Right kidney (tissue), 9 donors: ENCODE results near the gene VWA2.

ENCODE experiments used
- DNase-seq: peaks from one replicate; pipeline ENCODE4 v3.0.0-alpha.2; 2016
- long read RNA-seq, 8 donors: transcript quantifications; one replicate each; lab custom pipeline, GENCODE V29; 2026

Gene VWA2, protein sequence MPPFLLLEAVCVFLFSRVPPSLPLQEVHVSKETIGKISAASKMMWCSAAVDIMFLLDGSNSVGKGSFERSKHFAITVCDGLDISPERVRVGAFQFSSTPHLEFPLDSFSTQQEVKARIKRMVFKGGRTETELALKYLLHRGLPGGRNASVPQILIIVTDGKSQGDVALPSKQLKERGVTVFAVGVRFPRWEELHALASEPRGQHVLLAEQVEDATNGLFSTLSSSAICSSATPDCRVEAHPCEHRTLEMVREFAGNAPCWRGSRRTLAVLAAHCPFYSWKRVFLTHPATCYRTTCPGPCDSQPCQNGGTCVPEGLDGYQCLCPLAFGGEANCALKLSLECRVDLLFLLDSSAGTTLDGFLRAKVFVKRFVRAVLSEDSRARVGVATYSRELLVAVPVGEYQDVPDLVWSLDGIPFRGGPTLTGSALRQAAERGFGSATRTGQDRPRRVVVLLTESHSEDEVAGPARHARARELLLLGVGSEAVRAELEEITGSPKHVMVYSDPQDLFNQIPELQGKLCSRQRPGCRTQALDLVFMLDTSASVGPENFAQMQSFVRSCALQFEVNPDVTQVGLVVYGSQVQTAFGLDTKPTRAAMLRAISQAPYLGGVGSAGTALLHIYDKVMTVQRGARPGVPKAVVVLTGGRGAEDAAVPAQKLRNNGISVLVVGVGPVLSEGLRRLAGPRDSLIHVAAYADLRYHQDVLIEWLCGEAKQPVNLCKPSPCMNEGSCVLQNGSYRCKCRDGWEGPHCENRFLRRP
- long read RNA-seq, donor 1: 0 reads
- long read RNA-seq, donor 2: 0 reads
- long read RNA-seq, donor 3: 0 reads
- long read RNA-seq, donor 4: 0 reads
- long read RNA-seq, donor 5: 0 reads
- long read RNA-seq, donor 6, partial matches to known transcripts: 19 of 19 reads
- long read RNA-seq, donor 6, other reads (novel, unspliced or antisense): 0 of 19 reads
- long read RNA-seq, donor 7, partial matches to known transcripts: 24 of 24 reads
- long read RNA-seq, donor 7, other reads (novel, unspliced or antisense): 0 of 24 reads
- long read RNA-seq, donor 8: 0 reads

DNA sequence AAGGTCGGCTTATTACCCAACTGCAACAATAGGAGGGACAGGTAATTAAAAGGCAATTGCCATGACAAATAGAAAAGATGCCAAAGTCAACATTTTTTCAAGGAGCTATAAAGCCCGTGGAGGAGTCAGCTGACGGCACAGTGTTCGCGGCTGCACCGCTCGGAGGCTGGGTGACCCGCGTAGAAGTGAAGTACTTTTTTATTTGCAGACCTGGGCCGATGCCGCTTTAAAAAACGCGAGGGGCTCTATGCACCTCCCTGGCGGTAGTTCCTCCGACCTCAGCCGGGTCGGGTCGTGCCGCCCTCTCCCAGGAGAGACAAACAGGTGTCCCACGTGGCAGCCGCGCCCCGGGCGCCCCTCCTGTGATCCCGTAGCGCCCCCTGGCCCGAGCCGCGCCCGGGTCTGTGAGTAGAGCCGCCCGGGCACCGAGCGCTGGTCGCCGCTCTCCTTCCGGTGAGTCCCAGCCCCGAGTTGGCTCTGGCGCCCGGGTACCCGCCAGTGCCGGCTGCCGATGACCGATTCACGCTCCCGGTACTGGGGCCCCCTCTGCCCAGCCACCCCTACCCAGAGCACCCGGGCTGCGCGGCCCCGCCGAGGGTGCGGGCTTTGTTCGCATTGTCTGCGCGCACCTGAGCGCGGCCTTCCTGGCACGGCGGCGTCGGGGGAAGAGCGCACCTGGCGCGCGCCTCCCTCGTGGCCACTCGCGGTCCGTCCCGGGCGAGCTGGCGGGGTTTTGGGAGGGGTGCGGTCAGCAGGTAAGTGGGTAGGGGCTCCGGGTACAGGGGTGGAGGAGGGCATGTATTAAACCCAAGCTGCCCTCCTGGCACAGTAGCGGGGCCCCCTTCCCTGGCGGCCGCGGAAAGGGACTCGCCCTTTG, at the start of gene VWA2:
Gene VWA2 (plus strand): TSS at position 138 of the 877 bp plus-strand sequence. CDS start 9,460 bp downstream, outside the sequence.
- peak; percentile 81 for DNase-seq

DNA sequence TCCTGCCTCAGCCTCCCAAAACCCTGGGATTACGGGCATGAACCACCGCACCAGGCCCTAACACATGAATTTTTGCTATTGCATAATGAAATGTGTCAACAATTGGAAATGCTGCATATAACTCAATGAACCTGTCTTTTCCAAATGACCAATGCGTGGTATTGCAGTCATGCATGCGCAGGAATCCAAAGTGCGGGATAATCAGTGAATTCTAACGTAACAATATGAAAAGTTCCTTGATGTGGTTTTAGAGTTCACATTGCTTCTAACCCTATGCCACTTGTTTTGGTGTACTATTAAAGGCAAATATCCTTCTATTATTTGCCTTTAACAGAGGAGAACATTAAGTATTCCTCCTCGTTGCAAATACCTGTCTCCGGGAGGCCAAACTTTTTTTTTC, 49.4 kb upstream of the VWA2 start:
- no peak for DNase-seq

DNA sequence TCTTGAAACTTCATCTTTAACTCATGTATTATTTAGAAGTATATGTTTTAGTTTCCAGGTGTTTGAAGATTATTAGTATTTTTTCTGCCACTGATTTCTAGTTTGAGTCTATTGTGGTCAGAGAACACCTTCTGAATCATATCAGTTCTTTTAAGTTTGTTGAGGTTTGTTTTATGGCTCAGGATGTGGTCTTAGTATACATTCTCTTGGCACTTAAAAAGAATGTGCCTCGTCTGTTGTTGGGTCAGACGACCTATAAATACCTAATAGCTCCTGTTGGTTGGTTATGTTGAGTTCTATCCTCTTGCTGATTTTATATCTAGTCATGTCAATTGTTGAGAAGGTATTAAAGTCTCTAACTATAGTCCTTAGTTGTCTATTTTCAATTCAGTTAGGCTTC, 44.0 kb upstream of the VWA2 start:
- no peak for DNase-seq

DNA sequence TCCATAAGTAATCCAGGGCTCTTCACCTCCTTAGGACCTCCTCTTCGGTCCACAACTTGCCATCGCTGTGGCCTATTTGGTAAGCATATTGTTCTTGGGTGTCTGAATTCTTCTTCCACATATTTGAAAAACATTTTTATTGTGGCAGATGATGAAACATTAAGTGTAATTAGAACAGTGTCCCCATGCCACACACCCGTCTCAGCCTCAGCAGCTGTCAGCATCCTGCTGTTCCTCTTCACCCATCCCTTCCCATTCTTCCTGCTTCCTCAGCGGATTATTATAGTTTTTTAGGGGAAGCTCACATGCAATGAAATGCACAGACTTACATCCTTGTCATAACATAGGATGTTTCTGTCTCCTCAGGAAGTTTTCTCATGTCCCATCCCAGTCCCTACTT, 39.8 kb upstream of the VWA2 start:
- no peak for DNase-seq

DNA sequence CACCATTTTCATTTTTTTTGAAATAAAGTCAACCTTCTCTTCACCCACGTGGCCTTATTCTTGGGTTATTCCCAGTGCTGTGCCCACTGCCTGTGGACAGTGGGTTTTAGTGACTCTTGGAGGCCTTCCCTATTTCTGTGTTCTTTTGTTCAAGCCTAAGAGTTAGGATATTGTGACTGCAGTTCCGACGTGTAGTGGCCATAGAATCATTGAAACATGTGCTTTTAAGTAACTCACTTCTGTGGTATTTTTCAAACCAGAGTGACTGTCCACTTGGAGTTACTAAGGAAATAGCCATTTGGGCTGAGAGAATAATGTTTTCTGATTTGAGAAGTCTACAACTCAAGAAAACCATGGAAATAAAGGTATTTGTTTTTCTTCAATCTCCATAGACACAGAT, 36.2 kb upstream of the VWA2 start:
- DNase-seq: no peak

DNA sequence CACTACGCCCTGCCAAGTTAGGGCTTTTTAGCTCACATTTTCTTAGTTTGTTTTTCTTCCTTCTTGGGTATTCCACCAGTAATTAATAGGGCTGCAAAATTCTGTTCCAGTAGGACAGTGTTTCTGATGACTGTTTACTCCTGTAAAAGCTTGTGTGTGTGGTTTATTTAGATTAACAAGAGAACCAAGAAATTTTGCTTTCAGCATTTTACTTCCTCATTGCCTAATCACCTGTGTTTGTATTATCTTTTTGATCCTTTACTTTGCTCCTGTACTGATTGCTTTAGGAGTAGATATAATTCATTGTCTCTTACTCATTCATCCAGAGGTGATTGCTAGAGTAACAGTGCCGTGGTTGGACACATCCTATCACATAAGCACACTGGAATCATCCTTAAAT, 32.2 kb upstream of the VWA2 start:
- no peak for DNase-seq

DNA sequence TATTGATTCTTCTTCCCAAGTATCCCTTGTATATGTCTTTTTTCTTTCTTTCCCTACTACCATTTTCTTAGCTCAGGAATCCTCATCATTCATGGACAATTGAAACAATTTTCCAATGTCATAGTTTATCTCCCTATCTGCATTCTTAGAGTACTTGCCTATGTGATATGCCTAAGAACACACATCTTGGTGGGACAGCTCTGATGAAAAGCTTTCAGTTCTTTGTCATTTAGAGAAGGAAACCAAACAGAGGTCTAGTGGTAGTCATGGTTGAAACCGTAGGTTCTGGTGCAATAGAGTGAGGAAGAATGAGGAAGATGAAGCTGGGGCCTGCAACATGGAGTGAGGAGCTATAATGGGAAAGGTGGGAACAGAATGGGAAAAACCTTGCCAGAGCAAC, 31.7 kb upstream of the VWA2 start:
- DNase-seq: no peak

DNA sequence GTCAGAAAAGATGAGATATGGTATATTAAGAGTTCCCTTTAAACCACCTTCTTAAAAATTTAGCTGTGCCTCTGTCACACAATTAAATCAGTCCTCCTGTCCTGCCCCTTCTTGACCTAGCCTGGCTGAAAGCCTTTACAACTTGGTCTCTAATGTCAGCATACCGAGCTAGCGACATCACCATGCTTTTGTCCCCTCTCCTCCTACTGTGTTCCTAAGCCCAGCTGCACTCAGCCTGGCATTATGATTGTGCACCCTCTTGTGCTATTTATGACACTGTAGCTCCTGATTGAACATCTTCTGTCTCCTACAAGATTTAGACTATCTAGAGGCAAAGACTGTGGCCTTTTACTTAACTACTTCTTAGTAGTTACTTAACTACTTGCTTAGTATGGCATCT, 30.7 kb upstream of the VWA2 start:
- DNase-seq: no peak

DNA sequence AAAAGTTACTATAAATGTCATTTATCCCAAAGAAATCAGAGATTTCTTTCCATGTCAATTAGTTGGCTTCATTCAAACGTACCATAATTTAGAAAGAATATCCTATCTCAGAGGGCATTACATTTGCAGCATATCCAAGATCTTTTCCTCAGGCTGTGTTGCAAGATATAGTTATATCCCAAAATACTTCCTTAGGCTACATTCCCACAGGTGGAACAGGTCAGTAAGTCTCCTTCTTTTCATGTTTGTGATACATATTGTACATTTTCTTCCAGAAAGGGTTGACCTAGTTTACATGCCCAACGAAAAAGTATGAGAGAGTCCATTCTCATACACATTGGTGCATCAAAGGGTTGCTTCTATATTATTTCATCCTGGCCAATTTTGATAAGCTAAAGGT, 26.9 kb upstream of the VWA2 start:
- no peak for DNase-seq

DNA sequence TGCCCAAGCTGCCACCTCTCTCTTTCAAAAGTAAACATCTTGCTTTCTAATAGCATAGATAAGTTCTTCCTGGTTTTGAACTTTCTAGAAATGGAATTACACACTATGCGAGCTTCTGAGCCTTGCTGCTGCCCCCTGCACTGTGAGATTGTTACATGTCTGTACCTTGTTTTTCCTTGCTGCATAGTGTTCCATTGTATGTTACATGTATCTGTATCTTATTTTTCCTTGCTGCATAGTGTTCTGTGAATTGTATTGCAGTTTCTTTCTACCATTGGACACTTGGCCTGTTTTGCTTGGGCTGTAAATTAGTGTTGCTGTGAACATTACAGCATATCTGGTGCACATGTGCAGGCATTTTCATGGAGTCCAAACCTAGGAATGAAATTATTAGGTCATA, 24.0 kb upstream of the VWA2 start:
- DNase-seq: no peak

DNA sequence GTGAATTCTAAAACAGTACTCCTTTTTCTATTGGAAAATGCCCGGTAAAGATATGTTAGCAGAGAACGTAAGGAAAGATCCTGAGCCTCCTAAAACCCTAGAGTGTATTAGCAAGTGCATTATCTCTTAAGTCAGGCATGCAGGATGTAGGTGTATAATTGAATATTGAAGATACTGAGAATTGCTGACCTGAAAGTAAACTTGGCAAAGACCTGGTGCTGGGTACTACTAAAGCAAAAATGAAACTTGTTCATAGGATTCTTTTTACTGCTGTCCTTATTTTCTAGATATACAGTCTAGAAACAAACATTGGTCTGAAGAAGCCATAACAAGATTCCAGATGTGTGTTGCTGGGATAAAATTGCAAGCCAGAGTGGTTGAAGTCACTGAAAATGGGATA, 18.8 kb upstream of the VWA2 start:
- no peak for DNase-seq

DNA sequence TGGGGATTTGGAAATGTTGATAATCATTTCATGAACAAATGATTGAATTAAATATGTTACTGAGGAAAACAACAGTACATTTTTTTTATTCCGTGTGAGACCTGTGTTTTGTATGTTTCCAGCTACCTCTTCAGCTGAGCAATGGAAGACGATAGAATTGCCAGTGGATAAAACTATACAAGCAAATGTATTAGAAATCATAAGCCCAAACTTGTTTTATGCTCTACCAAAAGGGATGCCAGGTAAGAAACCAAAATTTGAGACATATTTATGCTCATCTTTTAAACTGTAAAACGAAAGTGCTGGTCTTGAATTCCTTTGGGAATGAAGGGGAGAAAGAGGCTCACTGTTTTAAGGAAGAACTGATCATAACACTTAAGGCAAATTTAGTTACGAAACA, 17.8 kb upstream of the VWA2 start:
- DNase-seq: no peak

DNA sequence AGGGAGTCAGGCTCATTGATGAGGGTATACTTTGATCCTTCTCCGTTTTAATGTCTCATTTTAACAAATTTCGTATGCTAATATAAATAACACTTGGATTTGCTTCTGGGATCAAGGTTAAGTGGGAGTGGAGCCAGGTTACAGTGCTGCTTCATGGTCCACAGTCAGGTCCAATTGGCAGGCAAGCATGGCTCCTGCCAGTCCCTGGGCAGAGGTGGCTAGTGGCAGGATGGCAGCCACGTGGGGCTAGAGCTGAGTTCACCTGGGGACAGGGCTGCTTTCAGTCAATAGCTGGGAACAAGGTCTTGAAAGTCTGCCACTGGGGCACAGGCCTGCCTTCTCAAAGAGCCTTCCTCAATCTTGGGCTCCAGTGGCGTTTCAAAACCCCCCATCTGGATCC, 16.0 kb upstream of the VWA2 start:
- no peak for DNase-seq

DNA sequence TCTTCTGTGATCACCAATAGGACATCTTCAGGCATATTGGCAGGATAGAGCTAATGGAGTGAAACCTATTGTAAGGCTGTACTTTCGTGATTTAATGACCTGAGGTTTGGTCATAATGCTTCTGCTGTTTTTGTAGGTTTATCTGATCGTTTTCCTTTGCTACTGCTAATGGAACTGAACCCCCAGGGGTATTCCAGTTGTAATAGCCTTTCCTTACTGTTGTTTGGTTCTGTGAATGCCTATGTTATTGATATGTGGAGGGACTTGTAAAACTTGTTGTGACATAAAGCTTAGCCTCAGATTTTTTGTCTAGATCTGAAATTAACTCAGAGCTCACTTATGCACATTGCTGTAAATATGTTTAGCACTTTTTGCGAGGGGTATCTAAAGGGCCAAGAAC, 10.9 kb upstream of the VWA2 start:
- DNase-seq: no peak

DNA sequence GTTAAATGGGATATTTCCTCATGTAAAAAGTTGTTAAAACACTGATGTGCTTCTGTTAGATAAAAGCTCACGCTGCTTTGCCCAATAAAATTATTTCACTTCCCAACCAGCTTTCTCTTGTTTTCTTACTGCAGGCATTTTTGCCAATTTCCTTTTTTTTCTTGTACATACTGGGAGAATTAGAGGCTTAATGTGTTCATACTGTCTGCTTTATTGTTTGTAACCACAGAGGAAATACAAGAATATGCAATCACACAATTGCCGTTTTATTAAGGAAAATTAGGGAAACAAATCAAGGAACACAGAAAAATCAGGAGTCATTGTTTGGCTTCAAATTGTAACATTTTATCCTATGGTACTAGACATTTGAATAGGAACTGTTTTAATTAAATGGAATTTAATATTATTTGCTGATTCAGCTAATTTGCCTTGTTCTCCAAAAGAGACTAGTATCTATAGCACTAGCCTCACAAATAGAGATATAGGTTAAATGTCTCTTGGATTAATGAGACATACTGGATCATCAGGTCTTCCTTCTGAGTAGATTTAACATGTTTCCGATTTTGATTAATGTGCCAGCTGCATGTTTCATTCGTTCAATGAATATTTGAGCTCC, 6.4 kb upstream of the VWA2 start:
- DNase-seq: no peak

DNA sequence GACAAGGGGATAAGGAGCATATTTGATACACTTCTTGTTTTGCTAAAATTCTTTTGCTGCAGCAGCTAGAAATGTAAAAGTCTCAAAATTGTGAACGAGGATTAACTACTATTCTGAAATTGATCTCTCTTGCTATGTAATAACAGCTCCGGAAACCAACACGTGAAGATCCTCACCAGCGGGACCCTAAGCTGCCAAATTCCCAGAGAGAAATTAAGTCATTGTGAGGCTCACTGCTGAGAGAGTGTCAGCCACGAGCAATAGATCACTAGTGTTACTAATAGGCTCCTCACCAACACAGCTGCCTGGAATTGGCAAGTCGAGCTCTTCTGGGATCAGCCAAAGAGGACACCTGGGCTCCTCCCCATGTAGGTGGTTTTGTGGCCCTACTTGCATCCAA, 5.6 kb upstream of the VWA2 start:
- DNase-seq: no peak

DNA sequence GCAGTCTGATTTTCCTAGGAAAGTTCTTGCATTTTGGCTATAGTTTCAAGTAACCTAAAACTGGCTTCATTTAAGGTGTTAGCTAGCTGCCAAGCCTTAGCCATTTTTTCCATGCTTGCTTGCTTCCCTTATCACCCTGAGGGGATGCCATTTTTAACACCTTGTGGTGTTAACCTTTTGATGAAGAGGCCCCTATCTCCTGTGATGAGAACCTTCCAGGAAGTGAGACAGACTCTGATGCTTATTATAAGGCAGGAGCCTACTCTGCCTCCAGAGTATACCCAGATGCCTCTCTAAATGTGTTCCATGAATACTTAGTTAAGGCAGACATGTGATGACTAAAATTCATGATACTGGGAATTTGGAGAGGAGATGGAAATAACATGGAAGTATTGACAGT, 4.9 kb upstream of the VWA2 start:
- no peak for DNase-seq

DNA sequence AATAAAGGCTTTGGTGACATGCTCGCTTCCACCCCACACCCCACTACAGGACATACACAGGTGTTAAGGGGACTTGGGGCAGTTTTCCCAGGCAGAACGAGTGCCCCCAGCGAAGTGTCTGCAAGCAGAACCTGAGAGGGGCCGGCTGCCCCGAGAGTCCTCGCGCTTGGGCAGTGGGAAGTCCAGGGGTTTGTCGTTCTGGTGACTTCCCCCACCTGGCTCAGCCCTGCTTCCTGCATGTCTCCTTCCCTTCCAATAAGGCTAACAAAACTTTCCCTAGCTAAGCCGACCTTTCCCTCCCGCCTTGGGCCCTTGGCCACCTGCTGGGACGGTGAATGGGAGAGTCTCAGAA, 916 bp downstream of the VWA2 start:
- DNase-seq: peak; percentile 41

DNA sequence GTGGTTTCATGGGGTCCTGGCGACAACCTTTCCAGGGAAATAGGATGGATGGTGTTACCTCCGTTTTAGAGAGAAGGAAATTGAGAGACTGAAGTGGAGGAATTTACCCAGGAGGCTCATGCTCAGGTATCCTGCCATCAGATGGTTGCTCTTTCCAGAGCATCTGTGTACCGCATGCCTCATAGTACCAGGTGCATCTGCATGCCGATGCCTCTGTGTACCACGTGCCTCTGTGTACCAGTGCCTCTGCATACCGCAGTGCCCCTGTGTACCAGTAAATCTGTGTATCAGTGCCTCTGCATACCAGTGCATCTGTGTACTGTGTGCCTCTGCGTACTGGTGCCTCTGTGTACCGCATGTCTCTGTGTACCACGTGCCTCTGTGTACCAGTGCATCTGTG, 3.2 kb downstream of the VWA2 start:
- no peak for DNase-seq

DNA sequence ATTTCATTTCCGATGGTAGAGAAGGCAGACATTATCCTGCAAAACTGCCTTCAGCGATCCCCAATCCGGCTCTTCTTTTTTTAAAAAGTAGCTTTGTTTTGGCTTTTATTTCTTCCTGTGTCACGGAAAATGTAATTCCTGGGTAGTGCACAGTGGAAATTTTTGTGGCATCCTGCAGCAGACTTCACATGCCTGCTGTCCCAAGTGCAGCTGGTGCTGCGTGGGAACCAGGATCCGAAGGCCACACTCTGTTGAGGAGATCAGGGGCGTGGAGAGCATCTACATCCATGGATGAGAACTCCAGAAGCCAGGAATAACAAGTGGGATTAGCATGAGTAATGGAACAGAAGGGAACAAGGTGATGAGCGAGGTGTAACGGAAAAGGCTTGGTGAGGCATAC, 4.6 kb downstream of the VWA2 start:
- DNase-seq: no peak

DNA sequence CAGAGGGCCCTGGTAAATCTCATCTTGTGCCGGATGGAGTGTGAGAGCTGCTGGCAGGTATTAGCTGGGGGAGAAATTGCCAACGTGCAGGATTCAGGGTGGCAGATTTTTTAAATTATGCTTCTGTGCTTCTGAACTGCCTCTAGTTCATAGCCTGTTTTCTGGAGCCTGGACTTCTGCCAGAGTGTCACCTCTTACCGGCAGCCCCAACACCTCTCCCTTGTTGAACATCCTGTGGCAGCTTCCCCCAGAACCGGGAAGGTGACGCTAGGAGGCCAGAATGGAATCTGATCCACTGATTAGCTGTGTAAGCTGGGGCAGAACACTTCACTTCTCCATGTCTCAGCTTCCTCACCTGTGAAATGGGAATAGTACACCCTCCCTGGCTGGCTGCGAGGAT, 5.1 kb downstream of the VWA2 start:
- DNase-seq: no peak
